ENCODE results near the gene SRRM3. TPM values are rescaled to one million over a fixed set of nuclear protein-coding genes. Genes with fewer than 3 reads are reported as not detected.

The SRRM3 gene
- total RNA-seq, 1 experiment from 2014 or later = 3.8 TPM

Other genes with a start within 250 kb of the SRRM3 start
- gene TMEM120A, start 207.3 kb upstream of the SRRM3 start, total RNA-seq (2014; rRNA removed; shearing (Covaris generic)) = 26.0 and 28.7 TPM in 2 replicates
- gene STYXL1, start 153.9 kb upstream of the SRRM3 start, total RNA-seq (2014; rRNA removed; shearing (Covaris generic)) = 137 and 156 TPM in 2 replicates
- 119 and 156 TPM in 2 replicates for gene MDH2, start 153.8 kb upstream of the SRRM3 start, total RNA-seq (2014; rRNA removed; shearing (Covaris generic))
- 57.6 and 97.6 TPM in 2 replicates for gene HSPB1, start 100.8 kb downstream of the SRRM3 start, total RNA-seq (2014; rRNA removed; shearing (Covaris generic))
- gene YWHAG, start 157.1 kb downstream of the SRRM3 start, total RNA-seq (2014; rRNA removed; shearing (Covaris generic)) = 100 and 148 TPM in 2 replicates
- gene SSC4D, start 207.8 kb downstream of the SRRM3 start, total RNA-seq (2014; rRNA removed; shearing (Covaris generic)) = 1.6 and 2.0 TPM in 2 replicates
- gene ZP3, start 223.1 kb downstream of the SRRM3 start, total RNA-seq (2014; rRNA removed; shearing (Covaris generic)) = 0.97 and 1.7 TPM in 2 replicates